ENCODE measurements around the gene CTR9. TPM values are rescaled to one million over a fixed set of nuclear protein-coding genes. Genes with fewer than 3 reads are reported as not detected.
"Not testable (repeated sequence)": the region's sequence is repeated elsewhere in the genome, so short reads cannot be mapped to it uniquely, and the experiment has no call there.

CTR9 gene
- total RNA-seq, 1 experiment from 2014 or later: 19.3 TPM

DNA sequence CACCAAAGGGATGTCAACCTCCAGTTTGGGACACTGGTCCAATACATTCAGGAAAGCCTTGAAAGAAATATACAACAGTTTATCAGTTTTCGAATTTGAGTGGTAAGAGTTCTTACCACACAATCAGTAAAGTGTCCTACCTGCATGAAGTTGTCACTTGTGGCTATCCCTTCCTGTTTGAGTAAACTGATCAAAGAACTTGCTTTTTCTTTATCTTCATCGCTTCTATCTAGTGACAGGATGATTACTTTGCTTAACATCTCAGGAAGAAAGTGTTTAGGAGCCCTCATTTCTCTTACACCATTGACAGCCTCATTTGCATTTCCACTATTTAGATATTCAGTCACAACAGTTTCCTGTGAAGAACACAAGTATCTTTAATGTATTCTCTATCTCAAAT is 49.2 kb downstream of the CTR9 start:
- DNase-seq (ENCODE audit: low read depth, low spot score): no peak
- in situ Hi-C loops (cut with HindIII; ENCODE audit: low pct_unique_long_range_greater_than_20kb, low sequenced_read_pairs): loop anchor here (10.0 kb wide), 1 partner anchor 225 kb away; no protein-coding TSS in a partner anchor

DNA sequence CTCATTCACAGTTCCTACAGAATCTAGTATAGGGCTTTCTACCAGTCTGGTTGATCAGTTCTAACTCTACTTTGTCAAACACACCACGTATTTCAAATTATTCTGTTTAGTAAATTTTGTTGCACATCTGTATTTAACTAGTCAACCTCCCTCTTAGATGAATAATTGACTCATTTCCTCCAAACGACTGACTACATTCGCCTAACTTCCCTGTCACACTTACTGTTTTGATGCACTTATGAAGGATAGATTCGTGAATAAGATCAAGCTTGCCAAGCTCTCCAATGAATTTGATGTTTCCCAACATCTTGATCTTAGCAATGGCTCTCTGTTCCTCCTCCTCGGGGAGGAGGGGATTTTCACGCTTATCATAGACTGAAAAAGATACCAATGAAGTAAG is 52.6 kb downstream of the CTR9 start:
- DNase-seq (ENCODE audit: low read depth, low spot score): no peak
- in situ Hi-C loops (cut with HindIII; ENCODE audit: low pct_unique_long_range_greater_than_20kb, low sequenced_read_pairs): loop anchor here (10.0 kb wide), 1 partner anchor 221 kb away; no protein-coding TSS in a partner anchor

DNA sequence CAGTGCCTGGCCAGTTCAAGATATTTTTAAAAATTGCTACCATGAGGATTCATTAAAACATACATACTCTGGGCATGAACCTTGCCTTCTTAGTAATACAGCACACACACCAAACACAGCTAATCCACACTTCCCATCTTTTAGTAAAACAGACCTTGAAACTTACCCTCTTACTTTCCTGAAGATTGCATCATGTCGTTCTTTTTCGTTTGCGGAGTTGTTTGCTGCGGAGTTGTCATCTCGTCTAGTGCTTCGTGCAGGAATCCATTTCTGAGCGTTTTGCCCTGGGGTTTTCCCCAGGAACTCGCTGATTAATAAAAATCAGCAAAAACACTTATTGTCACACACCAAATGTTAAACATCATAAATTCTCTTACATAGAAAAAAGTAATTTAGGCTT is 54.7 kb downstream of the CTR9 start:
- no peak for DNase-seq (ENCODE audit: low read depth, low spot score)
- in situ Hi-C loops (cut with HindIII; ENCODE audit: low pct_unique_long_range_greater_than_20kb, low sequenced_read_pairs): loop anchor here (10.0 kb wide), 1 partner anchor 219 kb away; no protein-coding TSS in a partner anchor

GRCh38 chr11:10806206-10806605 is 55.2 kb downstream of the CTR9 start:
- DNase-seq (ENCODE audit: low read depth, low spot score): no peak
- in situ Hi-C loops (cut with HindIII; ENCODE audit: low pct_unique_long_range_greater_than_20kb, low sequenced_read_pairs): loop anchor here (10.0 kb wide), 1 partner anchor 219 kb away; no protein-coding TSS in a partner anchor

DNA sequence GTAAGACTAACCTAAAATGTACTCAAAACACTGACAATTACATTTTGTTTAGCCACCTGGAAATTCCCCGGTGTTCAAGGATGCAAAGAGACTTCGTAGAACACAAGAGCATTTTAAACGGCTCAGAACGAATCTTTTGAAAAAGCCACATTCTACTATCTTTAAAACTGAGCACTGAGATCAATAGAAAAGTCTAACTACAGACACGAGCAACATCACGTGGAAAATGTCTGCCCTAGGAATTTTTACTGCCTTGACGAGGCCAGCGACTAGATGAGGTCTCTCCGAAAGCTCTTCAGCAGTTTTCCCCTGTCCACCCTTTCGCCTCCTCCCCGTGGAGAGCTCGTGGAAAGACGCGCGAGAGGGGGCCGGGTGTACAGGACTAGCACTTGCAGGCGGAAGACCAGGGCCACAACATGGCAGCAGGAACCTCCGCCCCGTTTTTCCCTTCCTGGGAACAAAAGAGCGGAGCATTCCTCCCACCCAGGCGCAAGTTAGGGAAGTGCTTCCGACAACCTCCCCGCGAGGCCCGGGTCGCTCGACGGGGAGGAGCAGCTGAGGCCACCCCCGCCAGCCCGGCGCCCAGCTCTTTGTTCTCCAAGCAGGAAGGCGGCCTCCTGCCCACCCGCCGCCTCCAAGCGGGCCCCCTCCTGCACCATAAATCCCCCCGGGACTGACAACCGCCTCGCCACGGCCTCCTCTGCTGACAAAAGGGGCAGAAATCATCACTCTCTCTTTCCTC is 56.6 kb downstream of the CTR9 start:
- peak; percentile 47 for DNase-seq (ENCODE audit: low read depth, low spot score)
- in situ Hi-C loops (cut with HindIII; ENCODE audit: low pct_unique_long_range_greater_than_20kb, low sequenced_read_pairs): loop anchor here (10.0 kb wide), 1 partner anchor 217 kb away; no protein-coding TSS in a partner anchor

- no peak for DNase-seq (ENCODE audit: low read depth, low spot score)
- in situ Hi-C loops (cut with HindIII; ENCODE audit: low pct_unique_long_range_greater_than_20kb, low sequenced_read_pairs): loop anchor here (10.0 kb wide), 1 partner anchor 217 kb away; no protein-coding TSS in a partner anchor
Measured at GRCh38 chr11:10808235-10808552, 57.1 kb downstream of the CTR9 start.

GRCh38 chr11:10808553-10809372 is 57.7 kb downstream of the CTR9 start, which contains the start of gene EIF4G2:
TSS of gene EIF4G2 (minus strand) at chr11:10808926.
- in situ Hi-C loops (cut with HindIII; ENCODE audit: low pct_unique_long_range_greater_than_20kb, low sequenced_read_pairs): loop anchor here (10.0 kb wide), 1 partner anchor 216 kb away; no protein-coding TSS in a partner anchor
- peak; percentile 98 for DNase-seq (ENCODE audit: low read depth, low spot score)

- DNase-seq (ENCODE audit: low read depth, low spot score): peak; percentile 60
- in situ Hi-C loops (cut with HindIII; ENCODE audit: low pct_unique_long_range_greater_than_20kb, low sequenced_read_pairs): loop anchor here (10.0 kb wide), 1 partner anchor 215 kb away; no protein-coding TSS in a partner anchor
Measured at GRCh38 chr11:10809373-10810160, 58.5 kb downstream of the CTR9 start.

DNA sequence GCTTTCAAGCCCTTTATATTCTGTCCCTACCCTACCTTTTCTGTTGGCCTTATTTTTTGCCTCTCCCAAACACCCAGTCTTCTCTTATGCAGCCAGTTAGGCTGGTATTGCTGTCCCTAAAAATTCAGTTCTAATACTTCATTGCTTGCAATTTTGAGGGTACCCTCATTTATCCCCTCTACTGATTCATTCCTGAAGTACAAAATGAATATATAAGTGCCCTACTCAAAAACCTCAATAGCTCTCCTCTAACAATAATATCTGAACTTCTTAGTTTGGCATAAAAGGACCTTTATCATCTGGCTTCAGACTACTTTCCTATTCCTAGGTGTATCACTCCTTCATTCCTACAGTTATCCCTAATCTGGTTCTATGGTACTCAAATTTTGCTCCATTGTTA is 62.9 kb downstream of the CTR9 start:
- no peak for DNase-seq (ENCODE audit: low read depth, low spot score)
- in situ Hi-C loops (cut with HindIII; ENCODE audit: low pct_unique_long_range_greater_than_20kb, low sequenced_read_pairs): no loop called here

DNA sequence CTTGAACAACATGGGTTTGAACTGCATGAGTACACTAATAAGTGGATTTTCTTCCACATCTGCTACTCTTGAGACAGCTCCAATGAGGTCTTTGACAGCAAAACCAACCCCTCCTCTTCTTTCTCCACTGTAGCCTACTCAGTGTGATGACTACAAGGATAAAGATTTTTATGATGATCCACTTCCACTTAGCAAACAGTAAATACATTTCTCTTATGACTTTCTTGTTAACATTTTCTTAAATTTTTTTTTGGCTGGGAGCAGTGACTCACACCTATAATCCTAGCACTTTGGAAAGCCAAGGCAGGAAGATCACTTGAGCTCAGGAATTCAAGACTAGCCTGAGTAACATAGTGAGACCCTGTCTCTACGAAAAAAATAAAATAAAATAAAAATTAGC is 67.5 kb downstream of the CTR9 start:
- no peak for DNase-seq (ENCODE audit: low read depth, low spot score)
- in situ Hi-C loops (cut with HindIII; ENCODE audit: low pct_unique_long_range_greater_than_20kb, low sequenced_read_pairs): no loop called here

DNA sequence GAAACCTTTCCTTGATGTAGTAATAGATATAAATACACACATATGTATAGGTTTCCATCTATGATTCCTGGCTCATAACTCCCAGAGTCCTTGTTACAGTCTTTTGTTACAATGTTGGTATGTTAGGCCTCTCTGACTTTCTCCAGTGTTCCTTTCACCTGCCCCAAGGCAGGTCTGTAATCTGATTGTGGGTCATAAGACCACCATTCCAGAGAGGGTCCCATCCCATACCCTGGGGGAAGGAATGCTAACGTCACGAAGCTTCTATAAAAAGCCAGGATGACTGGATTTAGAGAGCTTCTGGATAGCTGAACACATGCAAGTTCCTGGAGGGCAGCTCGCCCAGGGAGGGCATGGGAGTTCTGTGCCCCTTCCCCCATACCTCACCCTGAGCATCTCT is 71.4 kb downstream of the CTR9 start:
- peak; percentile 75 for DNase-seq (ENCODE audit: low read depth, low spot score)
- in situ Hi-C loops (cut with HindIII; ENCODE audit: low pct_unique_long_range_greater_than_20kb, low sequenced_read_pairs): not testable (repeated sequence)

- DNase-seq (ENCODE audit: low read depth, low spot score): peak; percentile 15
- in situ Hi-C loops (cut with HindIII; ENCODE audit: low pct_unique_long_range_greater_than_20kb, low sequenced_read_pairs): no loop called here
Measured at GRCh38 chr11:10823152-10823579, 72.1 kb downstream of the CTR9 start.

DNA sequence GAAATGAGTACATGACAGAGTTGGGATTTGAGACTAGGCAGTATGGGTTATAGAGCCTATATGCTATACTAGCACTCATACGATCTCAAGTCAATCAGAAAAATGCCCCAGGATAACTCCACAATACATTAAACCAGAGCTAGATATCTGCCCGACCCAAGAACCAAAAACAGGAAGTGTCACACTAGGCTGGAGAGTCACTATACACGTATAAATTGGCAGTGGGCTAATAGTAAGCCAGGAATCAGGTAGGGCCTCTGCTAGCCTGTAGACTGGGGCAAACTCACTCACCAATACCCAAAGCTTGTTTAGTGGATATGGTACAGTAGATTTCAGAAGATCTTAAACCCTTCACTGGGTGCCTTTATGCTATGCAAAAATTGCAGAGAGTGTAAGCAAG is 73.8 kb downstream of the CTR9 start:
- no peak for DNase-seq (ENCODE audit: low read depth, low spot score)
- in situ Hi-C loops (cut with HindIII; ENCODE audit: low pct_unique_long_range_greater_than_20kb, low sequenced_read_pairs): no loop called here

DNA sequence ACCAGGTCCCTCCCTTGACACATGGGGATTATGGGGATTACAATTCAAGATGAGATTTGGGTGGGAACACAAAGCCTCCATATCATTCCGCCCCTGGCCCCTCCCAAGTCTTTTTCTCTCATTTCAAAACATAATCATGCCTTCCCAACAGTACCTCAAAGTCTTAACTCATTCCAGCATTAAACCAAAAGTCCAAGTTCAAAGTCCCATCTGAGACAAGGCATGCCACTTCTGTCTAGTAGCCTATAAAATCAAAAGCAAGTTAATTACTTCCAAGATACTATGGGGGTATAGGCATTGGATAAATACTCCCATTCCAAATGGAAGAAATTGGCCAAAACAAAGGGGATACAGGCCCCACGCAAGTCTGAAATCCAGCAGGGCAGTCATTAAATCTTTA is 77.4 kb downstream of the CTR9 start:
- DNase-seq (ENCODE audit: low read depth, low spot score): no peak
- in situ Hi-C loops (cut with HindIII; ENCODE audit: low pct_unique_long_range_greater_than_20kb, low sequenced_read_pairs): no loop called here

GRCh38 chr11:10829139-10829538 is 78.1 kb downstream of the CTR9 start:
- in situ Hi-C loops (cut with HindIII; ENCODE audit: low pct_unique_long_range_greater_than_20kb, low sequenced_read_pairs): no loop called here
- DNase-seq (ENCODE audit: low read depth, low spot score): no peak

Data from SK-MEL-5 (cell line).